Central memory CD8-positive, alpha-beta T cell (primary cell): ENCODE results near the gene KNDC1.
"Not testable (repeated sequence)": the region's sequence is repeated elsewhere in the genome, so short reads cannot be mapped to it uniquely, and the experiment has no call there.

ENCODE experiments used
- ATAC-seq: fragments of 150-1000 bp; cut with Tn5 transposase; replicated peaks from 2 replicates; pipeline ENCODE4 v1.10.0; 2022; ENCODE audit warnings: mild to moderate bottlenecking, moderate FRiP score, moderate number of reproducible peaks; ENCODE audit not compliant: poor library complexity, severe bottlenecking; ENCODE audit errors: extremely low read depth
- DNase-seq, 2 donors: peaks; one replicate each; pipeline ENCODE4 v3.0.0; 2021; ENCODE audit warnings: low spot score in 2 of 2
- H3K27ac Mint-ChIP-seq: one replicate; pipeline ENCODE4 v1.8.0; 2022; ENCODE audit warnings: low read depth, mild to moderate bottlenecking, moderate library complexity, mixed read lengths
- H3K27me3 Mint-ChIP-seq: one replicate; pipeline ENCODE4 v1.8.0; 2022; ENCODE audit warnings: mixed read lengths
- H3K36me3 Mint-ChIP-seq: one replicate; pipeline ENCODE4 v1.8.0; 2022; ENCODE audit warnings: mild to moderate bottlenecking, moderate library complexity, mixed read lengths; ENCODE audit not compliant: insufficient read depth
- H3K4me1 Mint-ChIP-seq: one replicate; pipeline ENCODE4 v1.8.0; 2022; ENCODE audit warnings: mixed read lengths
- H3K4me3 Mint-ChIP-seq: one replicate; pipeline ENCODE4 v1.8.0; 2022; ENCODE audit warnings: mild to moderate bottlenecking, moderate library complexity, mixed read lengths
- H3K9me3 Mint-ChIP-seq: one replicate; pipeline ENCODE4 v1.8.0; 2022; ENCODE audit warnings: mixed read lengths

Gene KNDC1

DNA sequence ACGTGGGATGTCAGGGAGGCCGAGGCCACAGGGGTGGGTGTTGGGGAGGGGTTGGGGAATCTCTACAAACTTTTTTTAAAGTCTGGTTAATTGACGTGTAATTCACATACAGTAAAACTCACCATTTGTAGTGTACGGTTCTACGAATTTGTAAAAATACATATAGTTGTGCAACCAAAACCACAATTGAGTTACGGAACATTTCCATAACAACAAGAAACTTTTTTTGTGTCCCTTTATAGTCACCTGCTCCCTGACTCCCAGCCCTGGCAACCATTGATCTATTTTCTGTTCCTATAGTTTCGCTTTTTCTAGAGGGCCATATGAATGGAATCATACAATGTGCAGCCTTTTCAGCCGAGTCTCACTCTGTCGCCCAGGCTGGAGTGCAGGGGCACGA lies 74.8 kb downstream of the KNDC1 start:
- H3K4me1 Mint-ChIP-seq, H3K27ac Mint-ChIP-seq, H3K36me3 Mint-ChIP-seq, DNase-seq, ATAC-seq, H3K9me3 Mint-ChIP-seq: not testable (repeated sequence)
- Mint-ChIP-seq H3K4me3 (peak overlapping the region; percentile 66), H3K27me3 (peaks cover 49% of the 10 kb centered on the region)

DNA sequence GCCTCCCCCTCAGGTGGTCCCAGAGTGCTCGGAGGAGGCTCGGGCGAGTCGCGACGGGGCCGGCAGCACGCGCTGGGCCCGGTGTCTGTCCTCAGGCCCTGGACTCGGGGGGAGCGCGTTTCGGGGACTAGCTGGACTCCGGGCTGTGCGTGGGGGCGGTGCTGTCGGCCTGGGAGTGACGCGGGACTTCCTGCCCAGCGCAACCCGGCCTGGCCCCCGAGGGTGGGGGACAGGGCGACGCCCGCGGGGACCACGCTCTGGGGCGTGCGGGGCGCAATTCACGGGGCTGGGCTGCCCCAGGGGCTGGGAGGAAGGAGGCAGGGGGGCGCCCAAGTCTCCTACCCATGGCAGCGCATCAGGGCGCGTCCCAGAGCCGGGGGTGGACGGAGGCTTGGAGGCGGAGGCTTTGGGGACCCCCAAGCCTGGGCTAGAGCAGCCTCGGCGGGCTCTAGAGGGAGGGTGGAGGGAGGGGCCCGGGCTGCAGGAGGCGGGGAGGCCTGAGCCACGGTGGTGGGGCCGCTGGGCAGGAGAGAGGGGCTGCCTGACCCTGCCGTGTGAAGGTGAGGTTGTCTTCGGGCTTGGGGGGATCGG lies 75.3 kb downstream of the KNDC1 start:
- H3K36me3 Mint-ChIP-seq, result no peaks in the 10 kb centered on the region
- no peak for DNase-seq
- H3K4me3 Mint-ChIP-seq, result peak overlapping the region; percentile 66
- H3K9me3 Mint-ChIP-seq, result no peaks in the 10 kb centered on the region
- H3K27me3 Mint-ChIP-seq, result peaks cover 55% of the 10 kb centered on the region
- no peaks in the 10 kb centered on the region for H3K4me1 Mint-ChIP-seq
- no peak for ATAC-seq
- no peak overlapping the region for H3K27ac Mint-ChIP-seq

DNA sequence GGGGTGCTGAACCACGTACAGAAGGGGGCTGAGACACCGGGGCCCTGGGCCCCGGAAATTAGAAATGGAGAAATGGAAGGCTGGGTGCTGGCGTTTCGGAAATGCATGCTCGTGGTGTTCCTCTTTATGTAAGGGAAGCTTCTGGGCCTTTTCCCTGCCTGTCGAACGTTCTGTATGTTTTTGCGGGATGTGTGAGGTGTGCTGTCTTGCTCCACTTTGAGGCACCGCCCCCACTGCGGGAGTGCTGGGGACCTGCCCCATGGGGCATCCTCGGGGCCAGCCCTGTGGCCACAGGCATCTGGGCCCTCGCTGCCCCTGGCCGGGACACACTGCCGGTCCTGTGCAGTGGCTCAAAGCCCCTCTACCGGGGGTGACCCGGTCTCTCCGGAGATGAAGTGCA lies 75.9 kb downstream of the KNDC1 start:
- no peak overlapping the region for H3K27ac Mint-ChIP-seq
- H3K4me3 Mint-ChIP-seq, result peak overlapping the region; percentile 66
- H3K27me3 Mint-ChIP-seq, result peaks cover 61% of the 10 kb centered on the region

DNA sequence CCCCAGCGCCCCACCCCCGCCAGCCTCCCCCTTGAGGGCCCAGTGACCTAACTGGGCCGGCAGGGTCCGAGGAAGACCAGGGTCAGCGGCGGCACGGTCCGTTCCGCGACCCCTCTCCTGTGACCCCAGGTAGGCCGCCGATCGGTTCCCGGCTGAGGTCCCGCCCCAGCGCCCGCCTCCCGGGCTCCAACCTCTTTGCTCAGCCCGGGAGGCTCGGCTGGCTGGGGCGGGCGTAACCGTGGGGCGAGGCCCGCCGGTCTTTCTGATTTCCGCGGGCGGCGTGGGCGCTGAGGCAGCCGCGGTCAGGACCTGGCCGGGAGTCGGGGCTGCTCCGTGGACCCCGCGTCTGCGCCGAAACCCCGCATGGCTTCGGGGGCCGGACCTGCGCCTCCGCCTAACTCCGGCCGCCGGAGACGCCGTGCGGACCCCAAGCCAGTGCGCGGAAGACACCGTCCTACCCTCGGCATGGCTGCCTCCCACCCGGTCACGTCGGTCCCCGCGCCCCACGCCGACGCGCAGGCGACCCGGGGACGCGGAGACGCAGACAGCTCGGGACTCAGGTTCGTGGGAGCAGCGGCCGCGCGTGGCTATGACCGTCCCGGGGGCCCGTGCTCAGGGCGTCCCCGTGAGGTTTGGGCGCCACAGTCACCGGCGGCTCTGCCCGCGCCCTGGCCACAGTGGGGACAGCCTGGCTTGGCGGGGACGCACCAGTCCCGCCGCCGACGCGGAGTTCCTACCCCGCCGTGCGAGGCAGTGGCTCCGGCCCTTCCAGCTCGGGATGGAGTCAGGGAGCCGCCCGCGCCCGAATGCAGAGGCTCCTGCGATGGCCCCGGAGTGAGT lies 76.6 kb downstream of the KNDC1 start:
- Mint-ChIP-seq H3K4me1 (peaks cover 11% of the 10 kb centered on the region), H3K27ac (no peak overlapping the region), H3K27me3 (peaks cover 61% of the 10 kb centered on the region), H3K9me3 (no peaks in the 10 kb centered on the region), H3K4me3 (no peak overlapping the region), H3K36me3 (no peaks in the 10 kb centered on the region)
- DNase-seq (no peak), ATAC-seq (no peak)

More for the DNA sequence above, 75.9 kb downstream of the KNDC1 start:
- no peaks in the 10 kb centered on the region for H3K36me3 Mint-ChIP-seq
- ATAC-seq, result no peak
- peaks cover 5% of the 10 kb centered on the region for H3K4me1 Mint-ChIP-seq
- DNase-seq, result no peak
- no peaks in the 10 kb centered on the region for H3K9me3 Mint-ChIP-seq

DNA sequence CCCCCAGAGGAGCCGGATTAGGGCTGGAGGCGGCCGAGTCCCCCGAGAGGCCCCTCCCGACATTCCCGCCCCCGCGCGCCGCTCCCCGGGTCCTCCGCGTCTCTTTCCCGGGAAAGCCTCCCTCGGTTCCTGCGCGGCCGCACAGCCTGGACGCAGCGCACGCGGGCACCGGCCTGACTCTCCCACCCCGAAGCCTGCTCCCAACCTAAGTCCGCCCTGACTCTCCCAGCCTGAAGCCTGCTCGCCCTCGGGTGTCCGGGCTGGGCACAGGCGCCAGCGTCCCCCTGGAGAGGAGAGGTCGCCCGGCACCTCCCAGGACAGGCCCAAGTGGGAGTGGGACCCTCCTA lies 77.2 kb downstream of the KNDC1 start:
- Mint-ChIP-seq H3K27ac (no peak overlapping the region), H3K4me3 (peak overlapping the region; percentile 54), H3K9me3 (no peaks in the 10 kb centered on the region), H3K4me1 (peaks cover 14% of the 10 kb centered on the region), H3K27me3 (peaks cover 61% of the 10 kb centered on the region), H3K36me3 (no peaks in the 10 kb centered on the region)
- no peak for DNase-seq
- ATAC-seq, result no peak

DNA sequence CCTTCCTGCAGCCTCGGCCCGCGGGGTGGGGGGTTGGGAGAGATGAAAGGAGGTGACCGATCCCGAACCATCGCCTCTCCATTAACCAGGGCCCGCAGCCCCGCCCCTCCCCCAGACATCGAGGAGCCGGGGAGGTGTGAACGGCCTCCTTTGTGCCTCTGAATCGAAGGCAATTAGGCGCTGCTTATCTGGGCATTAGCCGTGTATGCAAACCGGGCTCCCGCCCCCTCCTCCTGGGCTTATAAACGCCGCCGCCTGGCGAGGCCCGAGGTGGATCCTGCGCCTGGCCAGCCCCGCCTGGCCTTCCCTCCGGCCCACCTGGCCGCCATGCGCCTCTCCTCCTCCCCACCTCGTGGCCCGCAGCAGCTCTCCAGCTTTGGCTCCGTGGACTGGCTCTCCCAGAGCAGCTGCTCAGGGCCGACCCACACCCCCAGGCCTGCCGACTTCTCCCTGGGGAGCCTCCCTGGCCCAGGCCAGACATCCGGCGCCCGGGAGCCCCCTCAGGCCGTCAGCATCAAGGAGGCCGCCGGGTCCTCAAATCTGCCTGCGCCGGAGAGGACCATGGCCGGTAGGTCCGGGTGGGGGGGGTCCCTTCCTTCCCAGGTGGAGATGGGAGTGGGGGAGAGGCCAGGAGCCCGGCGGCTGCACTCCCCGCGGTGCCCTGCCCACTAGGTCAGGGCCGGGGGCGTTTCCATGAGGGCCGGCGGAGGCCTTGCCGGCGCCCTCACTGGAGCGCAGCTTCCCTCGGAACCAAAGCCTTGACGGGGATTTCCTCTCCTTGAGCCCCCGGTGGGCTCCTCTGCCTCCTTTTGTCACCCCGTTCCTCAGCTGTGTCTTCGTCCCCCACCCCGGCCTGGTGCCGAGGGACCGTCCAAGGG lies 77.8 kb downstream of the KNDC1 start, which contains the start of gene VENTX:
Gene VENTX (plus strand): TSS at position 268 of the 878 bp plus-strand sequence. CDS start 60 bp downstream, at position 328.
- peak within 1 kb of the TSS; percentile 54 for H3K4me3 Mint-ChIP-seq

DNA sequence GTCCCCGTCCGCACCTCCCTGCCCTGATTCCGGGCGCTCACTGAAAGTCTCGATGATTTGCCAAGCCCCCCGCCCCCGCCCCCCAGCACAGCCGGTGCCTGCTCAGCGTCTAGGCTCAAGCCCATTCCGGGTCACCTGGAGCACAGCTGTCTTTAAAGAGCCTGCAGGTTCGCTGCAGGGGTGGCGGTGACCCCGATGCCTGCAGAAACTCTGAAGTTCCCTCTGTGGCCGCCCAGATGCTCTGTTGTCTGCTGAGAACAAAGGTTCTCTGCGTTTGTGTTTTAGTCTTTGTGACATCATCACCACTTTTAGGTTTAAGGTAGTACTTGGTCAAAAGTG lies 78.4 kb downstream of the KNDC1 start:
- no peak for DNase-seq
- Mint-ChIP-seq H3K27ac (no peak overlapping the region), H3K9me3 (no peaks in the 10 kb centered on the region), H3K4me1 (peaks cover 19% of the 10 kb centered on the region), H3K27me3 (peaks cover 62% of the 10 kb centered on the region), H3K4me3 (no peak overlapping the region), H3K36me3 (no peaks in the 10 kb centered on the region)
- ATAC-seq, result no peak

More for the DNA sequence above, 77.8 kb downstream of the KNDC1 start, which contains the start of gene VENTX:
- Mint-ChIP-seq H3K9me3 (no peaks in the 10 kb centered on the region), H3K36me3 (no peaks in the 10 kb centered on the region), H3K27ac (no peak within 1 kb of the TSS), H3K27me3 (peaks cover 62% of the 10 kb centered on the region), H3K4me1 (peaks cover 19% of the 10 kb centered on the region)
- ATAC-seq (no peak), DNase-seq (no peak)

DNA sequence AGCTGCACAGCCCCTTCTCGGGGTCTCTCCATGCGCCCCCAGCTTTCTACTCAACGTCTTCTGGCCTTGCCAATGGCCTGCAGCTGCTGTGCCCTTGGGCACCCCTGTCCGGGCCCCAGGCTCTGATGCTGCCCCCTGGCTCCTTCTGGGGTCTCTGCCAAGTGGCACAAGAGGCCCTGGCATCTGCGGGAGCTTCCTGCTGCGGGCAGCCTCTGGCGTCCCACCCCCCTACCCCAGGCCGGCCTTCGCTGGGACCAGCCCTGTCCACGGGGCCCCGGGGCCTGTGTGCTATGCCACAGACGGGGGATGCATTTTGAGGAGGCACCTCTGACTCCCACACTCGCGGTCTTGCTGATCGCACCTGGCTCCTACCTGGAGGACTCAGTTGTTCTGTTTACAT lies 80.0 kb downstream of the KNDC1 start:
- Mint-ChIP-seq H3K9me3 (no peaks in the 10 kb centered on the region), H3K27ac (no peak overlapping the region), H3K27me3 (peaks cover 62% of the 10 kb centered on the region), H3K4me3 (no peak overlapping the region), H3K36me3 (no peaks in the 10 kb centered on the region), H3K4me1 (peaks cover 19% of the 10 kb centered on the region)
- no peak for DNase-seq
- no peak for ATAC-seq

DNA sequence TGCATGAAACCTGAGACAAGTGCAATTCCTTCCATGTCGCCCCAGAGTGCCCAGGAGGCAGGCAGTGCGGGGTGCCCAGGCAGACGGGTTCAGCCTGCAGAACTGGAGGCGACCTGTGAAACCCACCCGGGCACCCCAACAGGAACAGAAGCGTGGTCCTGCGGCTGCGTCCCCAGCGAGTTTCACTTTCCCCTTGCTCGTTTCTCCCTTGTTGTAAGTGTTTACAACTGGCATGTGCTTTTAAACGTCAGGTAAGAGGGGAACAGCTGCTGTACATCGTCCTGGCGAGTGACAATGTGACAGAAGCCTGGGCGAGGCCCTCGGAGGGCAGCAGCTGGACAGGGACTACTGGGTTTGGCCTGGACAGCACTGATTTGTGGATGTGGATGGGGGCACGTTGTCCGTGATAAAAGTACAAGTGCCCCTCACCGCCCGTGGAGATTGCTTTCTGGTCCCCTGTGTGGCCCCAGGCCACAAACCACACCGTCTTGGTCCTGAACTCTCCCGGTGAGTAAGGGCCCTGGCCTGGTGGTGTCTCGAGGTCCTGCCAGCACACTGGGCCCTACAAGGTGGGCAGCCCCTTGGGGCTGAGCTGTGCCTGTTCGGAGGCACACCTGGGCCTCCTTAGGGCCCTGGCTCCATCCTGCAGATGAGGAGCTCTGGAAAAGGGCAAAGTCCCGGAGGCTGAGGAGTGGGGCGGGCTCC lies 81.6 kb downstream of the KNDC1 start:
- peak overlapping the region; percentile 71 for H3K4me3 Mint-ChIP-seq
- no peaks in the 10 kb centered on the region for H3K36me3 Mint-ChIP-seq
- peaks cover 19% of the 10 kb centered on the region for H3K4me1 Mint-ChIP-seq
- ATAC-seq (peak; percentile 24), DNase-seq (no peak)
- no peaks in the 10 kb centered on the region for H3K9me3 Mint-ChIP-seq
- H3K27ac Mint-ChIP-seq, result no peak overlapping the region
- H3K27me3 Mint-ChIP-seq, result peaks cover 62% of the 10 kb centered on the region

DNA sequence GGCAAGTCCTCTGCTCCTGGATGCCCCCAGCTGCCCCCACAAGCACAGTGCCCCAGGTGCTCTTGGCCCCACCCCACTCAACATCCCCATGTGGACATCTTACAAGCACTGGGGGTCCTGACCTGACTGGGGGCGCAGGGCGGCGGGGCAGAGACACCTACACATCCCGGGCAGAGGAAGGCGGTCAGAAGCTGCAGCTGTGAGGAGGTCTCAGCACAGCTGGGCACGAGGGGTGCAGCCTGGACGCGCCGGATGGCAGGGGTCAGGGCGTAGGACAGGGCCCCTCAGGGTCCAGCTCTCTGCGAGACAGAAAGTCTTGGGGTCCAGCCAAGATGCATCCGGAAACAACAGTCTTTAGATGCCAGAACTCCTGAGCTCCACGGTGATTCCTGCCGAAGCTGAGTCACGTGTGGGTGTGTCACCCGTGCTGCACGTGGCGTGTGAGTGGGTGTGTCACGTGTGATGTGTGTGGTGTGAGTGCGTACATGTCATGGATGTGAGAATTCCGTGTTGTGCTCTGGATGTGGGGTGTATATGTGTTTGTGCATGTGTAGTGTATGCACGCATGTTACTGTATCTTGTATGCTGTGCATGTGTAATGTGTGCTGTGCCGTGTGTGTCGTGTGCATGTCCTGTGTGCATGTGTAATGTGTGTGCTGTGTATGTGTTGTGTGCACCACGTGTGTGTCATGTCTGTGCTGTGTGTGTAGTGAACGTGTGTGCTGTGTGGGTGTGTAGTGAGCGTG lies 82.8 kb downstream of the KNDC1 start:
- DNase-seq, result no peak
- no peaks in the 10 kb centered on the region for H3K9me3 Mint-ChIP-seq
- no peaks in the 10 kb centered on the region for H3K36me3 Mint-ChIP-seq
- H3K4me3 Mint-ChIP-seq, result peak overlapping the region; percentile 71
- peak overlapping the region; percentile 79 for H3K27ac Mint-ChIP-seq
- peaks cover 62% of the 10 kb centered on the region for H3K27me3 Mint-ChIP-seq
- peaks cover 24% of the 10 kb centered on the region for H3K4me1 Mint-ChIP-seq
- ATAC-seq, result no peak

DNA sequence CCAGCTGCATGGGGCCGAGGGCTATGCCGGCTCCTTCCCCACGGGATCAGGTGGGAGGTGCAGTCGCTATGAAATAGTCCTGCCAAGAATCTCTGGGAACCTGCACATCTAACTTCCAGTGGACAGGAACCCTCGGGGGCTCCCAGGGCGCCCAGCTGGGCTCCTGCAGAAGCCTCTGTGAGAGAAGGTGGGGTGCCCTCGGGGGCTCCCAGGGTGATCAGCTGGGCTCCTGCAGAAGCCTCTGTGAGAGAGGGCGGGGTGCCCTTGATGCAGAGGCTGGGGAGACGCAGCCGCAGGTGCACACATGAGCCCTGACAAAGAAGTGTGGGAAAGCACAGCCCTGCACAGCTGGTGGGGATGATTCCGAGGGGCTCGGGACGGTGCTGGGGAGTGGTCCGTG lies 83.6 kb downstream of the KNDC1 start:
- no peak for ATAC-seq
- no peak overlapping the region for H3K4me3 Mint-ChIP-seq
- peaks cover 24% of the 10 kb centered on the region for H3K4me1 Mint-ChIP-seq
- DNase-seq, result no peak
- H3K27me3 Mint-ChIP-seq, result peaks cover 58% of the 10 kb centered on the region
- no peaks in the 10 kb centered on the region for H3K36me3 Mint-ChIP-seq
- no peak overlapping the region for H3K27ac Mint-ChIP-seq
- H3K9me3 Mint-ChIP-seq, result no peaks in the 10 kb centered on the region
